CD14-positive monocyte (primary cell): ENCODE measurements around the gene BCL2L1. TPM values are rescaled to one million over a fixed set of nuclear protein-coding genes. Genes with fewer than 3 reads are reported as not detected.

ENCODE experiments used
- DNase-seq, 3 donors: peaks; one replicate each; pipeline ENCODE4 v3.0.0-alpha.2; 2011 to 2022
- H2AFZ ChIP-seq: 2 replicates; pipeline ENCODE4 v1.6.0; 2012; ENCODE audit warnings: mild to moderate bottlenecking, low read depth, low read length, inconsistent platforms; ENCODE audit not compliant: insufficient read depth, poor library complexity, severe bottlenecking
- H3K27ac ChIP-seq, 2 donors: 1 replicate in 1 of 2; 2 replicates in 1 of 2; pipeline ENCODE4 v1.5.1; 2012 to 2013; ENCODE audit warnings: low read length in 2 of 2, control low read depth in 1 of 2, inconsistent platforms in 1 of 2, low read depth in 1 of 2, mild to moderate bottlenecking in 1 of 2
- H3K27me3 ChIP-seq, 2 donors: one replicate each; pipeline versions ENCODE4 v1.6.0 to v1.6.1; 2011 to 2013; ENCODE audit warnings: low read length in 2 of 2; ENCODE audit not compliant: control insufficient read depth in 2 of 2, insufficient read depth in 2 of 2
- H3K36me3 ChIP-seq, 2 donors: replicated peaks in 1 of 2; 1 replicate in 1 of 2; 2 replicates in 1 of 2; pipeline versions ENCODE4 v1.5.1 to v1.6.1; 2012 to 2013; ENCODE audit warnings: low read length in 2 of 2, control low read depth in 1 of 2, inconsistent platforms in 1 of 2, mild to moderate bottlenecking in 1 of 2; ENCODE audit not compliant: insufficient read depth in 2 of 2, control insufficient read depth in 1 of 2
- H3K4me1 ChIP-seq, 2 donors: 1 replicate in 1 of 2; 2 replicates in 1 of 2; pipeline versions ENCODE4 v1.5.1 to v1.6.1; 2012 to 2013; ENCODE audit warnings: low read length in 2 of 2, control low read depth in 1 of 2, inconsistent platforms in 1 of 2, mild to moderate bottlenecking in 1 of 2, moderate library complexity in 1 of 2; ENCODE audit not compliant: insufficient read depth in 2 of 2, control insufficient read depth in 1 of 2
- H3K4me2 ChIP-seq: replicated peaks from 2 replicates; pipeline ENCODE3; 2012; ENCODE audit warnings: low read length, moderate library complexity, mild to moderate bottlenecking; ENCODE audit not compliant: poor library complexity, severe bottlenecking; ENCODE audit errors: extremely low read depth
- H3K4me3 ChIP-seq, 3 experiments: fragments of 200-600 bp in 1 of 3; sonication (generic) in 1 of 3; replicated peaks in 1 of 3; 1 replicate in 2 of 3; 2 replicates in 1 of 3; pipeline ENCODE4 v1.5.1; 2011 to 2013; ENCODE audit warnings: low read length in 3 of 3, mild to moderate bottlenecking in 3 of 3, control low read depth in 2 of 3, low read depth in 2 of 3, inconsistent platforms in 1 of 3, moderate library complexity in 1 of 3
- H3K79me2 ChIP-seq: 2 replicates; pipeline ENCODE4 v1.6.0; 2012; ENCODE audit warnings: mild to moderate bottlenecking, control low read depth, inconsistent platforms, low read length, moderate library complexity; ENCODE audit not compliant: insufficient read depth
- H3K9ac ChIP-seq: 2 replicates; pipeline ENCODE4 v1.6.0; 2017; ENCODE audit warnings: low read length, mild to moderate bottlenecking; ENCODE audit not compliant: insufficient read depth, poor library complexity, severe bottlenecking
- H3K9me3 ChIP-seq, 2 donors: replicated peaks in 1 of 2; 1 replicate in 1 of 2; 2 replicates in 1 of 2; pipeline versions ENCODE4 v1.5.1 to v1.6.1; 2012 to 2013; ENCODE audit warnings: low read length in 2 of 2, control low read depth in 1 of 2; ENCODE audit not compliant: control insufficient read depth in 1 of 2, insufficient read depth in 1 of 2
- H4K20me1 ChIP-seq: 2 replicates; pipeline ENCODE4 v1.6.0; 2012; ENCODE audit warnings: mild to moderate bottlenecking, low read length, control low read depth, moderate library complexity; ENCODE audit not compliant: insufficient read depth
- H3K27ac Mint-ChIP-seq, 7 donors: one replicate each; pipeline ENCODE4 v1.8.0; 2020; ENCODE audit warnings: mild to moderate bottlenecking in 7 of 7, mixed read lengths in 7 of 7, moderate library complexity in 6 of 7, inconsistent platforms in 2 of 7
- H3K27me3 Mint-ChIP-seq, 3 donors: one replicate each; pipeline ENCODE4 v1.8.0; 2021 to 2022; ENCODE audit warnings: low read depth in 3 of 3, mild to moderate bottlenecking in 3 of 3, mixed read lengths in 3 of 3, moderate library complexity in 3 of 3, inconsistent platforms in 1 of 3
- H3K36me3 Mint-ChIP-seq, 2 donors: one replicate each; pipeline ENCODE4 v1.8.0; 2020; ENCODE audit warnings: mixed read lengths in 2 of 2, inconsistent platforms in 1 of 2, mild to moderate bottlenecking in 1 of 2
- H3K4me1 Mint-ChIP-seq: one replicate; pipeline ENCODE4 v1.8.0; 2020; ENCODE audit warnings: mild to moderate bottlenecking, mixed read lengths
- H3K4me3 Mint-ChIP-seq, 2 donors: one replicate each; pipeline ENCODE4 v1.8.0; 2020; ENCODE audit warnings: mild to moderate bottlenecking in 2 of 2, mixed read lengths in 2 of 2, moderate library complexity in 1 of 2
- H3K9me3 Mint-ChIP-seq, 7 donors: one replicate each; pipeline ENCODE4 v1.8.0; 2020 to 2022; ENCODE audit warnings: mixed read lengths in 7 of 7, mild to moderate bottlenecking in 6 of 7, moderate library complexity in 6 of 7, inconsistent platforms in 2 of 7
- WGBS: methylation state at CpG from one replicate; pipeline ENCODE4 v1.1.5; 2013; ENCODE audit warnings: missing lambda C conversion rate; ENCODE audit not compliant: insufficient coverage; 5-methylcytosine and 5-hydroxymethylcytosine counted together
- intact Hi-C, 2 donors: fragments of 100-400 bp; cut with micrococcal nuclease; formaldehyde crosslinking; loops; one replicate each; pipeline versions ENCODE4 v1.15.0 to v1.15.1; 2023
- polyA plus RNA-seq, 3 donors: library from polyadenylated mRNA; depleted of rRNA in 1 of 3; unstranded in 2 of 3; stranded (reverse) in 1 of 3; fragments of 300-500 nt in 2 of 3; fragments of >200 nt in 1 of 3; fragmentation: Illumina TruSeq in 2 of 3; gene quantifications; 1 replicate in 2 of 3; 2 replicates in 1 of 3; pipeline ENCODE4 v1.2.3, GENCODE V29; 2012 to 2021
- TF ChIP-seq, protein P1 (sequence below): fragments of 200-600 bp; IDR thresholded peaks from one replicate; pipeline ENCODE4 v1.8.0; 2022; ENCODE audit warnings: antibody characterized with exemption, mild to moderate bottlenecking

Gene BCL2L1
- polyA plus RNA-seq, 3 donors: 12.4 to 16.8 (median 14.3) TPM

DNA sequence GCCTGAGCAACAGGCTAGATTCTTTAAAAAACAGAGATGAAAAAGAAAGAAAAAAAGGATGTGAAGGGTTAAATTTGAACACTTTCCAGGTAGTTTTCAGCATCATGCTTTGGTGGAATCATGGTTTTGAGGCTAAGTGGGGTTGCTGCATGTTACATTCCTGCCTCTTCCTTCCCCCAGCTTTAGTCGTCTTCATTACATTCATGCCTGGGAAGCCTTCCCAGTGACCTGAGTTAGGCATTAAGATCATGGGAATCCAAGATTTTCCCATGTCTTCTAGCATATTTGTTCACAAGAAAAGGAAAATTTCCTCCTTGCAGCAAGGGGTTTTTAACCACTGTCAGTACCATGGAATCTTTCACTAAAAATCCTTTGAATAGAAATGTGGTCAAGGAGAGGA, 28.5 kb upstream of the BCL2L1 start:
- H3K4me1 Mint-ChIP-seq: no peaks in the 10 kb centered on the region
- no peak overlapping the region for H3K4me3 Mint-ChIP-seq
- no peaks in the 10 kb centered on the region for H3K9me3 ChIP-seq
- no CpG with 5 or more reads among the region's 1 CpG for WGBS
- H3K27ac Mint-ChIP-seq: peak overlapping the region in 4 of 7 donors; percentile 36 to 58 (median 48)
- TF ChIP-seq, protein P1, sequence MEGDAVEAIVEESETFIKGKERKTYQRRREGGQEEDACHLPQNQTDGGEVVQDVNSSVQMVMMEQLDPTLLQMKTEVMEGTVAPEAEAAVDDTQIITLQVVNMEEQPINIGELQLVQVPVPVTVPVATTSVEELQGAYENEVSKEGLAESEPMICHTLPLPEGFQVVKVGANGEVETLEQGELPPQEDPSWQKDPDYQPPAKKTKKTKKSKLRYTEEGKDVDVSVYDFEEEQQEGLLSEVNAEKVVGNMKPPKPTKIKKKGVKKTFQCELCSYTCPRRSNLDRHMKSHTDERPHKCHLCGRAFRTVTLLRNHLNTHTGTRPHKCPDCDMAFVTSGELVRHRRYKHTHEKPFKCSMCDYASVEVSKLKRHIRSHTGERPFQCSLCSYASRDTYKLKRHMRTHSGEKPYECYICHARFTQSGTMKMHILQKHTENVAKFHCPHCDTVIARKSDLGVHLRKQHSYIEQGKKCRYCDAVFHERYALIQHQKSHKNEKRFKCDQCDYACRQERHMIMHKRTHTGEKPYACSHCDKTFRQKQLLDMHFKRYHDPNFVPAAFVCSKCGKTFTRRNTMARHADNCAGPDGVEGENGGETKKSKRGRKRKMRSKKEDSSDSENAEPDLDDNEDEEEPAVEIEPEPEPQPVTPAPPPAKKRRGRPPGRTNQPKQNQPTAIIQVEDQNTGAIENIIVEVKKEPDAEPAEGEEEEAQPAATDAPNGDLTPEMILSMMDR: no peak
- no peak overlapping the region for H3K4me2 ChIP-seq
- no peak overlapping the region for H3K9ac ChIP-seq
- H3K4me1 ChIP-seq: no peaks in the 10 kb centered on the region
- no peak overlapping the region for H2AFZ ChIP-seq
- H3K9me3 Mint-ChIP-seq: no peaks in the 10 kb centered on the region
- peaks cover 14 to 71% of the 10 kb centered on the region in 2 donors for H3K36me3 ChIP-seq
- intact Hi-C loops: no loop called here
- H3K27ac ChIP-seq: peak overlapping the region in 1 of 2 donors; percentile 6
- no peak for DNase-seq
- H3K79me2 ChIP-seq: peaks cover 99% of the 10 kb centered on the region
- H3K36me3 Mint-ChIP-seq: peaks cover 22 to 60% of the 10 kb centered on the region in 2 donors
- no peaks in the 10 kb centered on the region for H3K27me3 ChIP-seq
- H4K20me1 ChIP-seq: no peaks in the 10 kb centered on the region
- H3K27me3 Mint-ChIP-seq: peaks cover 0 to 2% (median 0%) of the 10 kb centered on the region in 3 donors
- H3K4me3 ChIP-seq: no peak overlapping the region

GRCh38 chr20:31749223-31749622, 26.6 kb upstream of the BCL2L1 start:
- no peak overlapping the region for H3K27ac ChIP-seq
- WGBS: 91% methylated on average over 4 of the region's 8 CpGs
- intact Hi-C loops: no loop called here
- no peak overlapping the region for H3K9ac ChIP-seq
- TF ChIP-seq, protein P1: no peak
- no peak overlapping the region for H2AFZ ChIP-seq
- H3K79me2 ChIP-seq: peaks cover 99% of the 10 kb centered on the region
- Mint-ChIP-seq H3K27ac (peak overlapping the region in 2 of 7 donors; percentile 35 to 50), H3K4me3 (no peak overlapping the region), H3K27me3 (peaks cover 0 to 3% (median 0%) of the 10 kb centered on the region in 3 donors), H3K4me1 (peaks cover 1% of the 10 kb centered on the region), H3K36me3 (peaks cover 27 to 65% of the 10 kb centered on the region in 2 donors), H3K9me3 (no peaks in the 10 kb centered on the region)
- H3K9me3 ChIP-seq: no peaks in the 10 kb centered on the region
- peaks cover 11 to 74% of the 10 kb centered on the region in 2 donors for H3K36me3 ChIP-seq
- H3K4me3 ChIP-seq: no peak overlapping the region
- no peaks in the 10 kb centered on the region for H3K27me3 ChIP-seq
- no peak overlapping the region for H3K4me2 ChIP-seq
- DNase-seq: no peak
- H3K4me1 ChIP-seq: no peaks in the 10 kb centered on the region
- H4K20me1 ChIP-seq: no peaks in the 10 kb centered on the region
